Caco-2 (cell line): Measurements from ENCODE around the gene MEMO1. TPM values are rescaled to one million over a fixed set of nuclear protein-coding genes. Genes with fewer than 3 reads are reported as not detected.

Source experiments
- BruUV-seq: library from RNA; stranded (reverse); fragments of 400-500 nt; replicated peaks from 2 replicates; lab custom pipeline; 2021; lab: Mats Ljungman, UMichigan
- CTCF ChIA-PET: fragments of 300-600 bp; sonication (Branson Sonifier 250); formaldehyde crosslinking; loops from one replicate; lab custom pipeline; 2022; ENCODE audit warnings: antibody characterized with exemption; lab: Charles Lee
- POLR2A ChIA-PET: fragments of 300-600 bp; sonication (Branson Sonifier 250); formaldehyde crosslinking; loops from one replicate; lab custom pipeline; 2022; ENCODE audit warnings: antibody characterized with exemption; lab: Charles Lee
- DNase-seq, 2 experiments: peaks; one replicate each; pipeline versions ENCODE4 v3.0.0 to v3.0.0-alpha.2; 2020 to 2022
- H3K27me3 ChIP-seq: replicated peaks from 2 replicates; pipeline ENCODE4 v1.6.0; 2011; ENCODE audit warnings: low read length; ENCODE audit not compliant: control insufficient read depth, insufficient read depth
- H3K36me3 ChIP-seq: 2 replicates; pipeline ENCODE4 v1.5.1; 2011; ENCODE audit warnings: low read length; ENCODE audit not compliant: control insufficient read depth, insufficient read depth
- H3K4me1 ChIP-seq: fragments of 250-450 bp; sonication (Bioruptor Pico); 2 replicates; pipeline ENCODE4 v1.5.1; 2020; ENCODE audit warnings: mild to moderate bottlenecking
- H3K4me3 ChIP-seq: 2 replicates; pipeline ENCODE4 v1.5.1; 2011; ENCODE audit warnings: low read depth, mild to moderate bottlenecking, control low read depth, low read length
- H3K9me3 ChIP-seq: fragments of 250-450 bp; sonication (Bioruptor Pico); 2 replicates; pipeline ENCODE4 v1.5.1; 2020; ENCODE audit warnings: mild to moderate bottlenecking, moderate library complexity
- H3K27ac Mint-ChIP-seq: one replicate; pipeline ENCODE4 v1.8.0; 2022; ENCODE audit warnings: mixed read lengths; ENCODE audit not compliant: unreplicated experiment
- H3K27me3 Mint-ChIP-seq: one replicate; pipeline ENCODE4 v1.8.0; 2022; ENCODE audit warnings: mixed read lengths; ENCODE audit not compliant: insufficient read depth, unreplicated experiment
- H3K36me3 Mint-ChIP-seq: one replicate; pipeline ENCODE4 v1.8.0; 2022; ENCODE audit warnings: mild to moderate bottlenecking, mixed read lengths; ENCODE audit not compliant: insufficient read depth, unreplicated experiment
- H3K4me1 Mint-ChIP-seq: one replicate; pipeline ENCODE4 v1.8.0; 2022; ENCODE audit warnings: low read depth, mixed read lengths; ENCODE audit not compliant: unreplicated experiment
- H3K4me3 Mint-ChIP-seq: one replicate; pipeline ENCODE4 v1.8.0; 2022; ENCODE audit warnings: mild to moderate bottlenecking, moderate library complexity, mixed read lengths; ENCODE audit not compliant: unreplicated experiment
- H3K9me3 Mint-ChIP-seq: one replicate; pipeline ENCODE4 v1.8.0; 2022; ENCODE audit warnings: mixed read lengths; ENCODE audit not compliant: unreplicated experiment
- CTCF ChIP-seq, 2 experiments: fragments of 200-600 bp in 1 of 2; IDR thresholded peaks; 1 replicate in 1 of 2; 2 replicates in 1 of 2; pipeline versions ENCODE4 v1.5.1 to v1.8.0; 2011 to 2022; ENCODE audit warnings: antibody characterized with exemption in 1 of 2, control low read depth in 1 of 2, inconsistent platforms in 1 of 2, low read depth in 1 of 2, low read length in 1 of 2, mild to moderate bottlenecking in 1 of 2, moderate library complexity in 1 of 2; ENCODE audit not compliant: insufficient read depth in 1 of 2, severe bottlenecking in 1 of 2, unreplicated experiment in 1 of 2
- intact Hi-C: fragments of 100-400 bp; cut with micrococcal nuclease; formaldehyde crosslinking; loops from one replicate; pipeline ENCODE4 v1.10.0; 2022; ENCODE audit not compliant: unreplicated experiment
- total RNA-seq: library from RNA; stranded (reverse); gene quantifications from 2 replicates; pipeline ENCODE4 v1.2.3, GENCODE V29; 2022

MEMO1 gene
- total RNA-seq, 1 experiment from 2014 or later = 79.0 TPM

DNA sequence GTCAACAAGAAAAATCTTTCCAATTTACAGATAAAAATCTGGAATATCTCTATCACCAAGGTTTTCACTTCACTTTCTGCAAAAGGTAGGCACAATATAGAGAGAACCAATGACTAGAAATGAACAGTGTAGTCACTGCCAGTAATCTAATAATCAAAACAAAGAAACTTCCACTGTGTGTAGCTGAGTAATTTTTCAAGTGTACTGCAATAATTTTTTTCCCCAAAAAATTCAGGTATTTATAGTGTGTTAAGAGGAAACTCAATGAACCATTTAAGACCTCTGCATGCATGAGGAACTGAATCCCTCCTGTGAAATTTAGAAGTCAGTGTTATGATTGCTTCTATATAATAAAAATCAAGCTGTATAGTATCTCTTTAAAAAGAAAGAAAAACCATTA is 121.8 kb downstream of the MEMO1 start:
- Histone ChIP-seq H3K36me3 (no peaks in the 10 kb centered on the region), H3K4me3 (no peak overlapping the region), H3K27me3 (no peaks in the 10 kb centered on the region), H3K9me3 (no peaks in the 10 kb centered on the region), H3K4me1 (no peaks in the 10 kb centered on the region)
- no peaks in the 10 kb centered on the region for H3K27me3 Mint-ChIP-seq
- H3K27ac Mint-ChIP-seq = no peak overlapping the region
- POLR2A ChIA-PET = no interaction called here
- no peak for TF ChIP-seq CTCF (IDR thresholded peaks at IDR 0.05; ENCODE audit: insufficient read depth in 1 of 2, low read depth in 1 of 2, low read length in 1 of 2, severe bottlenecking in 1 of 2, unreplicated experiment in 1 of 2)
- no peaks in the 10 kb centered on the region for H3K4me1 Mint-ChIP-seq
- DNase-seq = no peak
- no peaks in the 10 kb centered on the region for H3K9me3 Mint-ChIP-seq
- H3K4me3 Mint-ChIP-seq = no peak overlapping the region
- CTCF ChIA-PET = no interaction called here
- peaks cover 13% of the 10 kb centered on the region for H3K36me3 Mint-ChIP-seq
- BruUV-seq = no TSS peak
- intact Hi-C loops = no loop called here

DNA sequence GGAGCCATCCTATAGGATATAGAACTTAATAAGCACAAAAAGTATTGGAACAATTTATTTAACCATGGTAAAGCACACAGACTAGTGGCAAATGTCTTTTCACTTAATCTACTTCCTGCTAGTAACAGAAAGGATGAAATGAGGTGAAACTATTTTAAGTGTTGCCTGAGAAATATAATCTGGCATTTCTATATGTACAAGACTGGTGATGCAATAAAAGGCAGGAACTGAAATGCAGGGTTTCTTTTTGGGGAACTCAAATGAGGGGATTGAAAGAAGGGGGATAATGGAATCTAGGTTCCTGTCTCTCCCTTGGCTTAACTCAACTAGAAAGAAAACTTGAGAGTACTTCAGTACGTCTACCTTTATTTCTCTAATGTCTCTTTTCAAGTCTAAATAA is 122.3 kb downstream of the MEMO1 start:
- ChIA-PET CTCF (no interaction called here), POLR2A (no interaction called here)
- intact Hi-C loops = no loop called here
- Histone ChIP-seq H3K36me3 (no peaks in the 10 kb centered on the region), H3K4me1 (no peaks in the 10 kb centered on the region), H3K4me3 (no peak overlapping the region), H3K9me3 (no peaks in the 10 kb centered on the region), H3K27me3 (no peaks in the 10 kb centered on the region)
- H3K27ac Mint-ChIP-seq = no peak overlapping the region
- no TSS peak for BruUV-seq
- H3K9me3 Mint-ChIP-seq = no peaks in the 10 kb centered on the region
- no peaks in the 10 kb centered on the region for H3K27me3 Mint-ChIP-seq
- H3K4me3 Mint-ChIP-seq = no peak overlapping the region
- no peak for DNase-seq
- no peak for TF ChIP-seq CTCF (IDR thresholded peaks at IDR 0.05; ENCODE audit: insufficient read depth in 1 of 2, low read depth in 1 of 2, low read length in 1 of 2, severe bottlenecking in 1 of 2, unreplicated experiment in 1 of 2)
- H3K36me3 Mint-ChIP-seq = peaks cover 8% of the 10 kb centered on the region
- no peaks in the 10 kb centered on the region for H3K4me1 Mint-ChIP-seq

- ChIA-PET POLR2A (no interaction called here), CTCF (interaction anchor here (0.6 to 1.4 kb wide), 4 partner anchors 10 to 527 kb away, joined by 3 to 8 read pairs (median 4); partner anchors contain the start of genes DPY30 and SPAST)
- peak; percentile 52 to 62 for DNase-seq
- intact Hi-C loops = loop anchor here (2.0 kb wide), 1 partner anchor 122 kb away; no protein-coding TSS in a partner anchor
- Histone ChIP-seq H3K9me3 (no peaks in the 10 kb centered on the region), H3K36me3 (no peaks in the 10 kb centered on the region), H3K4me3 (no peak overlapping the region), H3K27me3 (no peaks in the 10 kb centered on the region), H3K4me1 (no peaks in the 10 kb centered on the region)
- no peaks in the 10 kb centered on the region for H3K9me3 Mint-ChIP-seq
- H3K27ac Mint-ChIP-seq = no peak overlapping the region
- H3K36me3 Mint-ChIP-seq = peaks cover 6% of the 10 kb centered on the region
- BruUV-seq = no TSS peak
- peak; percentile 49 to 86 for TF ChIP-seq CTCF (IDR thresholded peaks at IDR 0.05; ENCODE audit: insufficient read depth in 1 of 2, low read depth in 1 of 2, low read length in 1 of 2, severe bottlenecking in 1 of 2, unreplicated experiment in 1 of 2)
- no peak overlapping the region for H3K4me3 Mint-ChIP-seq
- H3K27me3 Mint-ChIP-seq = no peaks in the 10 kb centered on the region
- no peaks in the 10 kb centered on the region for H3K4me1 Mint-ChIP-seq
Measured at GRCh38 chr2:31886700-31887099, 124.1 kb downstream of the MEMO1 start.
